Right lobe of liver (tissue), 6 donors: ENCODE measurements around the gene RHBDF1. TPM values are rescaled to one million over a fixed set of nuclear protein-coding genes. Genes with fewer than 3 reads are reported as not detected.

Source experiments
- ATAC-seq, 4 donors: fragments of 200-7000 bp; cut with Tn5 transposase; one replicate each; pipeline ENCODE4 v1.9.1; 2020; ENCODE audit warnings: mild to moderate bottlenecking in 4 of 4, moderate library complexity in 4 of 4
- DNase-seq, 3 donors: peaks; one replicate each; pipeline ENCODE4 v3.0.0-alpha.2; 2020
- H3K27ac ChIP-seq, 3 donors: fragments of 200-600 bp; one replicate each; pipeline ENCODE4 v1.8.0; 2022
- H3K27me3 ChIP-seq, 2 donors: fragments of 200-600 bp; one replicate each; pipeline ENCODE4 v1.8.0; 2022
- H3K36me3 ChIP-seq, 4 donors: fragments of 200-600 bp; sonication (generic) in 1 of 4; one replicate each; pipeline versions ENCODE4 v1.5.1 to v1.8.0; 2017 to 2022; ENCODE audit warnings: control low read depth in 1 of 4
- H3K4me1 ChIP-seq, 4 donors: fragments of 200-600 bp; sonication (generic) in 1 of 4; one replicate each; pipeline versions ENCODE4 v1.5.1 to v1.8.0; 2017 to 2022; ENCODE audit warnings: control low read depth in 1 of 4
- H3K4me3 ChIP-seq, 3 donors: fragments of 200-600 bp; one replicate each; pipeline ENCODE4 v1.8.0; 2022
- H3K9me3 ChIP-seq, 4 donors: fragments of 200-600 bp; sonication (generic) in 1 of 4; one replicate each; pipeline versions ENCODE4 v1.5.1 to v1.8.0; 2017 to 2022; ENCODE audit warnings: control low read depth in 1 of 4
- POLR2A ChIP-seq: fragments of 450-650 bp; IDR thresholded peaks from one replicate; pipeline ENCODE4 v1.6.1; 2017; ENCODE audit warnings: antibody characterized with exemption, mild to moderate bottlenecking
- WGBS: methylation state at CpG from one replicate; pipeline ENCODE4 v1.1.6; 2018; ENCODE audit warnings: low coverage, low lambda C conversion rate; ENCODE audit not compliant: insufficient coverage; ENCODE audit errors: missing lambda C conversion rate; 5-methylcytosine and 5-hydroxymethylcytosine counted together
- intact Hi-C, 2 donors: fragments of 100-400 bp; cut with DNase I; formaldehyde crosslinking; loops; one replicate each; pipeline versions ENCODE4 v1.11.2 to v1.14.1; 2022
- total RNA-seq, 6 experiments: library from RNA; depleted of rRNA in 2 of 6; stranded (reverse); fragments of >200 nt in 2 of 6; fragmentation: NEBNext Ultra II Directional in 3 of 6; extraction: Animal tissue kit (Norgen Biotek cat#: 25700) in 3 of 6; gene quantifications; one replicate each; pipeline versions ENCODE4 v1.1.0 to v1.2.4, GENCODE V29; 2016 to 2023
- TF ChIP-seq, protein P1 (sequence below), 4 donors: fragments of 200-600 bp in 3 of 4; fragments of 450-650 bp in 1 of 4; IDR thresholded peaks; one replicate each; pipeline versions ENCODE4 v1.5.1 to v1.8.0; 2016 to 2022; ENCODE audit warnings: antibody characterized with exemption in 4 of 4, mild to moderate bottlenecking in 2 of 4
- donor health status: DM: no; HTN: yes; CAD: no.
- donor health status: DM: no; HTN: no; CAD: no.
- donor health status: DM: no; HTN: no; CAD: no.
- donor health status: DM: no; HTN: yes; CAD: no.
- donor health status: DM: no; HTN: yes; CAD: no.

The RHBDF1 gene
- total RNA-seq, 6 experiments from 2014 or later: 5.0 to 14.3 (median 7.1) TPM

DNA sequence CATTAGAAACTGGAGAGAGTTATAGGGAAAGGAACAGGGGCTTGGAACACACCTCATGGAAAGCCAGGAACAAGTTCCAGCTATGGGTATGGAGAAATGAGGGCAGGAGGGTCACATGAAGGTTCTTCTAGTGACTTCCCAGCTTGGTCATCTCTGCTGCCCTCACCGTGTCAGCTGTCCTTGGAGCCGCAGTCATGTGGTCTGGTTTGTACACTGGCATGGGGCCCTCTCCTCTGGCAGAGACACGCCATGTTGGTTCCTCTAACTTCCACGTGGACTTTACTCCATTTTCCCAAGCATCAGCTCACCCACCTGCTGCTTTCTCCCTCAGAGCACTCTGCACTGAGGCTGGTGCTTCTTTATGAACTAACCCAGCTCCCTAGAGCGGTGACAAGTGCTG lies 31.9 kb upstream of the RHBDF1 start:
- peak; percentile 50 to 73 (median 60) for ATAC-seq

DNA sequence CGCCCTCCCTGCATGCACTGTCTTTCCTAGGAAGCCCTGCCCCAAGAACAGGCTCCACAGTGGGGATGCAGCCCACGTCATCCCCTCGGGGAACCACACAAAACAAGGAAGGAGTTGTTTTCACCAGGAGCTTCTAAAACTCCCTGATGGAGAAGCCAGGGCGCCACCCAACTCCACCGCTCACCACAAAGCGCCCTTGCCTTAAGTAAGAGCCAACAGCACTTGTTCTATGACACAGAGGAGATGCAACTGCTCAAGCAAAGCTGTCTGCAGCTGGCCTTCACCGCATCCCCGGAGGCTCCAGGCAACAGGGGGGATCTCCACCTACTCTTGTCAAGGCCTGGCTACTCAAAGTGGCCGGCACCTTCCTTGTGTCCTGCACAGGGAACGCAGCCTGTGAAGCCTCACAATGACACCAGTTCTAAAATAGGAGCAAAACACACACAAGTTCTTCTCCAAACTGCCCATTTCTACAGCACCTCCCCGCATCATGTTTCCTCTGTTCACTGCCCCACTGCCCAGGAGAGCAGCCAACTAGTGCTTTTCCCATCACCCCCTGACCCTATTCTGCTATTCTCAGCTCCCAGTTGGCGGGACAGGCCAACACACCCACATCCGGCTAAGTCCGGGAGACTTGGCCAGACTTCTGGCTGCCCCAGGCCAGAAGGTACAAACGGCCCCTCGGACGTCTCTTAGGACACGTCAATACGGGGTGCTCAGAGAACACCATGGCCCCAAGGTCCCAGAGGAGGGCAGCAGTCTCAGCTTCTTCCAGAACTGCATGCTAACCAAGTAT lies 29.8 kb upstream of the RHBDF1 start:
- intact Hi-C loops: no loop called here
- no peaks in the 10 kb centered on the region for H3K27me3 ChIP-seq
- no peaks in the 10 kb centered on the region for H3K36me3 ChIP-seq
- H3K27ac ChIP-seq: peak overlapping the region in 2 of 3 donors; percentile 20 to 47
- no peaks in the 10 kb centered on the region for H3K9me3 ChIP-seq
- peak; percentile 12 to 62 (median 35) for ATAC-seq
- TF ChIP-seq POLR2A: no peak
- TF ChIP-seq, protein P1, sequence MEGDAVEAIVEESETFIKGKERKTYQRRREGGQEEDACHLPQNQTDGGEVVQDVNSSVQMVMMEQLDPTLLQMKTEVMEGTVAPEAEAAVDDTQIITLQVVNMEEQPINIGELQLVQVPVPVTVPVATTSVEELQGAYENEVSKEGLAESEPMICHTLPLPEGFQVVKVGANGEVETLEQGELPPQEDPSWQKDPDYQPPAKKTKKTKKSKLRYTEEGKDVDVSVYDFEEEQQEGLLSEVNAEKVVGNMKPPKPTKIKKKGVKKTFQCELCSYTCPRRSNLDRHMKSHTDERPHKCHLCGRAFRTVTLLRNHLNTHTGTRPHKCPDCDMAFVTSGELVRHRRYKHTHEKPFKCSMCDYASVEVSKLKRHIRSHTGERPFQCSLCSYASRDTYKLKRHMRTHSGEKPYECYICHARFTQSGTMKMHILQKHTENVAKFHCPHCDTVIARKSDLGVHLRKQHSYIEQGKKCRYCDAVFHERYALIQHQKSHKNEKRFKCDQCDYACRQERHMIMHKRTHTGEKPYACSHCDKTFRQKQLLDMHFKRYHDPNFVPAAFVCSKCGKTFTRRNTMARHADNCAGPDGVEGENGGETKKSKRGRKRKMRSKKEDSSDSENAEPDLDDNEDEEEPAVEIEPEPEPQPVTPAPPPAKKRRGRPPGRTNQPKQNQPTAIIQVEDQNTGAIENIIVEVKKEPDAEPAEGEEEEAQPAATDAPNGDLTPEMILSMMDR (IDR thresholded peaks at IDR 0.05): no peak
- no peak overlapping the region for H3K4me3 ChIP-seq
- 44% methylated on average over 11 of the region's 19 CpGs for WGBS
- peaks cover 0 to 43% (median 8%) of the 10 kb centered on the region in 4 donors for H3K4me1 ChIP-seq
- DNase-seq: peak in 1 of 3 donors; percentile 84

More for the DNA sequence above, 31.9 kb upstream of the RHBDF1 start:
- Histone ChIP-seq H3K9me3 (no peaks in the 10 kb centered on the region), H3K36me3 (peaks cover 0 to 1% (median 0%) of the 10 kb centered on the region in 4 donors), H3K27me3 (no peaks in the 10 kb centered on the region), H3K4me1 (peaks cover 0 to 33% (median 5%) of the 10 kb centered on the region in 4 donors), H3K27ac (peak overlapping the region in 2 of 3 donors; percentile 23 to 37), H3K4me3 (no peak overlapping the region)
- WGBS: 51% methylated on average over 4 of the region's 5 CpGs
- peak in 1 of 3 donors; percentile 76 for DNase-seq
- TF ChIP-seq, protein P1 (IDR thresholded peaks at IDR 0.05): no peak
- no peak for TF ChIP-seq POLR2A
- intact Hi-C loops: no loop called here

DNA sequence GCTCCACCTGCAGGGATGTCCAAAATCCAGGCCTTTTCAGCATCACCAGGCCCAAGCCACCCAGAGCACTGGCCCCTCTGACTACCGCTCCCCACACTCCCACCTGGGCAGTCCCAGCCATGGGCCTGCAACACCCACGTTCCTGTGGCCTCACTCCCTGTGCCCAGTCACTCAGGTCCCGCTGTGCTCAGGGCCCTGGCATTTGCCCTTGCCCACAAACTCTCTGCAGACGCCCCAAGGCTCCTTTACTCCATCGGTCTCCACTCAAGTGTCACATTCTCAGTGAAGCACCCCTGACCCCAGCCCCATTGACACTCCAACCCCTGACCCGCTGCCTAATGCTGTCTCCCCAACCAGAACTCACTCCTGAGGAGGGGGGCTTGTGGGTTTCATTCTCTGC lies 29.2 kb upstream of the RHBDF1 start:
- peak overlapping the region in 2 of 3 donors; percentile 2 to 10 for H3K27ac ChIP-seq
- ATAC-seq: no peak
- H3K4me1 ChIP-seq: peaks cover 0 to 43% (median 8%) of the 10 kb centered on the region in 4 donors
- intact Hi-C loops: no loop called here
- no peaks in the 10 kb centered on the region for H3K36me3 ChIP-seq
- no peak for DNase-seq
- WGBS: 95% methylated on average over 3 of the region's 6 CpGs
- H3K4me3 ChIP-seq: no peak overlapping the region
- no peaks in the 10 kb centered on the region for H3K9me3 ChIP-seq
- no peaks in the 10 kb centered on the region for H3K27me3 ChIP-seq
- TF ChIP-seq POLR2A: no peak
- TF ChIP-seq, protein P1 (IDR thresholded peaks at IDR 0.05): no peak

DNA sequence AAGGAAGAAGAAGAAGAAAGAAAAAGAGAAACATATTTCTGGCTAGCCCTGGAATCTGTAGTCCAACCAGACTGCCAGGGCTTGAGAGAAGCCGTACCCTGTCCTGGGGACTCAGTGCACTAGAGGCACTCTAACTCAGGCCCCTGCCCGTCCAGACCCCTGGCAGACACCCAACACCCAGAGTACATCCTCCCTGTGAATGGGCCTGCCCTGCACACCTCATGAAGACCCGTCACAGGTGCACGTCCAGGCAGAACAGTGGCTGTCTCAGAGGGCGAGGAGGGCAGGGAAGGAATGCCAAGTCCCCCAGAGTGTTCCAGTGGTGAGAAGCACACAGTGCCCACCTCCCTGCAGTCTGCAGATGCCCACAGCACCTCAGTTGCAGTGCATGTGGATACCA lies 28.6 kb upstream of the RHBDF1 start:
- intact Hi-C loops: no loop called here
- peak overlapping the region in 1 of 3 donors; percentile 2 for H3K27ac ChIP-seq

More for the DNA sequence above, 28.6 kb upstream of the RHBDF1 start:
- no peak overlapping the region for H3K4me3 ChIP-seq
- DNase-seq (no peak), ATAC-seq (no peak)
- H3K4me1 ChIP-seq: peaks cover 0 to 43% (median 8%) of the 10 kb centered on the region in 4 donors
- no peaks in the 10 kb centered on the region for H3K27me3 ChIP-seq
- TF ChIP-seq, protein P1 (IDR thresholded peaks at IDR 0.05): no peak
- TF ChIP-seq POLR2A: no peak
- no peaks in the 10 kb centered on the region for H3K36me3 ChIP-seq
- no CpG with 5 or more reads among the region's 5 CpGs for WGBS
- H3K9me3 ChIP-seq: no peaks in the 10 kb centered on the region
